Measurements from ENCODE around the gene B3GNT2. TPM values are rescaled to one million over a fixed set of nuclear protein-coding genes. Genes with fewer than 3 reads are reported as not detected.

Gene B3GNT2
- total and polyA plus RNA-seq, 2 experiments from 2014 or later, result 30.8 to 53.0 TPM

GRCh38 chr2:62234755-62235655, 39.1 kb downstream of the B3GNT2 start:
- Histone ChIP-seq H3K36me3 (replicated peaks; ENCODE audit: insufficient read depth, low read depth) (no peaks in the 10 kb centered on the region), H3K79me2 (no peaks in the 10 kb centered on the region), H3K4me2 (no peak overlapping the region), H3K27me3 (no peaks in the 10 kb centered on the region), H2AFZ (no peak overlapping the region), H4K20me1 (ENCODE audit: insufficient read depth, poor library complexity, severe bottlenecking) (no peaks in the 10 kb centered on the region), H3K9me3 (ENCODE audit: low read depth) (no peaks in the 10 kb centered on the region), H3K27ac (no peak overlapping the region), H3K4me3 (no peak overlapping the region), H3K4me1 (ENCODE audit: insufficient read depth) (no peaks in the 10 kb centered on the region), H3K9me2 (replicated peaks; ENCODE audit: insufficient read depth) (no peaks in the 10 kb centered on the region)
- WGBS (ENCODE audit: low lambda C conversion rate, missing lambda C conversion rate), result 90% methylated on average over 16 of the region's 16 CpGs
- no peak for TF ChIP-seq EZH2phosphoT487 (IDR thresholded peaks at IDR 0.05; ENCODE audit: low read depth, severe bottlenecking, unreplicated experiment)
- no peak for TF ChIP-seq CTCF (IDR thresholded peaks at IDR 0.05; ENCODE audit: poor library complexity)
- TF ChIP-seq EZH2 (IDR thresholded peaks at IDR 0.05; ENCODE audit: borderline replicate concordance), result no peak
- DNase-seq (ENCODE audit: low spot score), result no peak

GRCh38 chr2:62236499-62236898, 40.6 kb downstream of the B3GNT2 start:
- Histone ChIP-seq H2AFZ (no peak overlapping the region), H3K27ac (no peak overlapping the region), H3K4me1 (ENCODE audit: insufficient read depth) (no peaks in the 10 kb centered on the region), H3K79me2 (no peaks in the 10 kb centered on the region), H4K20me1 (ENCODE audit: insufficient read depth, poor library complexity, severe bottlenecking) (no peaks in the 10 kb centered on the region), H3K4me2 (no peak overlapping the region), H3K9me2 (replicated peaks; ENCODE audit: insufficient read depth) (no peaks in the 10 kb centered on the region), H3K27me3 (no peaks in the 10 kb centered on the region), H3K36me3 (replicated peaks; ENCODE audit: insufficient read depth, low read depth) (no peaks in the 10 kb centered on the region), H3K4me3 (no peak overlapping the region), H3K9me3 (ENCODE audit: low read depth) (no peaks in the 10 kb centered on the region)
- TF ChIP-seq EZH2phosphoT487 (IDR thresholded peaks at IDR 0.05; ENCODE audit: low read depth, severe bottlenecking, unreplicated experiment) (no peak), EZH2 (IDR thresholded peaks at IDR 0.05; ENCODE audit: borderline replicate concordance) (no peak), CTCF (IDR thresholded peaks at IDR 0.05; ENCODE audit: poor library complexity) (no peak)
- 91% methylated on average over 6 of the region's 6 CpGs for WGBS (ENCODE audit: low lambda C conversion rate, missing lambda C conversion rate)
- no peak for DNase-seq (ENCODE audit: low spot score)

GRCh38 chr2:62238236-62238635, 42.3 kb downstream of the B3GNT2 start:
- no peaks in the 10 kb centered on the region for H4K20me1 ChIP-seq (ENCODE audit: insufficient read depth, poor library complexity, severe bottlenecking)
- WGBS (ENCODE audit: low lambda C conversion rate, missing lambda C conversion rate), result 90% methylated on average over 10 of the region's 10 CpGs
- DNase-seq (ENCODE audit: low spot score), result no peak
- no peaks in the 10 kb centered on the region for H3K27me3 ChIP-seq
- no peaks in the 10 kb centered on the region for H3K36me3 ChIP-seq (replicated peaks; ENCODE audit: insufficient read depth, low read depth)
- no peak for TF ChIP-seq EZH2 (IDR thresholded peaks at IDR 0.05; ENCODE audit: borderline replicate concordance)
- TF ChIP-seq EZH2phosphoT487 (IDR thresholded peaks at IDR 0.05; ENCODE audit: low read depth, severe bottlenecking, unreplicated experiment), result no peak
- TF ChIP-seq CTCF (IDR thresholded peaks at IDR 0.05; ENCODE audit: poor library complexity), result no peak
- H3K9me3 ChIP-seq (ENCODE audit: low read depth), result no peaks in the 10 kb centered on the region
- no peak overlapping the region for H3K4me3 ChIP-seq
- no peaks in the 10 kb centered on the region for H3K9me2 ChIP-seq (replicated peaks; ENCODE audit: insufficient read depth)
- no peaks in the 10 kb centered on the region for H3K4me1 ChIP-seq (ENCODE audit: insufficient read depth)
- H2AFZ ChIP-seq, result no peak overlapping the region
- no peak overlapping the region for H3K27ac ChIP-seq
- no peak overlapping the region for H3K4me2 ChIP-seq
- H3K79me2 ChIP-seq, result no peaks in the 10 kb centered on the region

Measured in hepatocyte (in vitro differentiated cells).